Osteoblast (primary cell): ENCODE measurements around the gene MAML2. TPM values are rescaled to one million over a fixed set of nuclear protein-coding genes. Genes with fewer than 3 reads are reported as not detected.

Source experiments
- DNase-seq: peaks from one replicate; pipeline ENCODE4 v3.0.0; 2011; ENCODE audit warnings: low spot score, mixed read lengths; ENCODE audit not compliant: insufficient read length; ENCODE audit errors: missing footprints
- H2AFZ ChIP-seq: 2 replicates; pipeline ENCODE4 v1.6.0; 2011; ENCODE audit warnings: mild to moderate bottlenecking, low read length
- H3K27ac ChIP-seq: 2 replicates; pipeline ENCODE4 v1.5.1; 2011; ENCODE audit warnings: mild to moderate bottlenecking, low read depth, low read length, moderate library complexity
- H3K27me3 ChIP-seq: 2 replicates; pipeline ENCODE4 v1.6.0; 2012; ENCODE audit warnings: mild to moderate bottlenecking, control low read depth, inconsistent platforms, low read length, moderate library complexity; ENCODE audit not compliant: insufficient read depth
- H3K36me3 ChIP-seq: 2 replicates; pipeline ENCODE4 v1.5.1; 2011; ENCODE audit warnings: mild to moderate bottlenecking, low read length, control low read depth, moderate library complexity; ENCODE audit not compliant: insufficient read depth
- H3K4me1 ChIP-seq: 2 replicates; pipeline ENCODE4 v1.5.1; 2011; ENCODE audit warnings: mild to moderate bottlenecking, low read length, control low read depth, moderate library complexity; ENCODE audit not compliant: insufficient read depth
- H3K4me2 ChIP-seq: 2 replicates; pipeline ENCODE4 v1.6.0; 2011; ENCODE audit warnings: mild to moderate bottlenecking, low read length; ENCODE audit not compliant: insufficient read depth
- H3K4me3 ChIP-seq: fragments of 200-600 bp; sonication (generic); 3 replicates; pipeline ENCODE4 v1.5.1; 2012; ENCODE audit warnings: mild to moderate bottlenecking, low read length, inconsistent platforms; ENCODE audit not compliant: insufficient read depth
- H3K79me2 ChIP-seq: 2 replicates; pipeline ENCODE4 v1.6.0; 2012; ENCODE audit warnings: mild to moderate bottlenecking, low read length, control low read depth, inconsistent platforms; ENCODE audit not compliant: insufficient read depth
- H3K9me3 ChIP-seq: 2 replicates; pipeline ENCODE4 v1.5.1; 2011; ENCODE audit warnings: low read depth, low read length, control low read depth
- H4K20me1 ChIP-seq: 2 replicates; pipeline ENCODE4 v1.6.0; 2012; ENCODE audit warnings: mild to moderate bottlenecking, low read length, control low read depth; ENCODE audit not compliant: insufficient read depth
- total RNA-seq: library from RNA; depleted of rRNA; stranded (reverse); fragments of >200 nt; gene quantifications from 2 replicates; pipeline ENCODE4 v1.2.3, GENCODE V29; 2012
- TF ChIP-seq, protein P1 (sequence below): IDR thresholded peaks from 2 replicates; pipeline ENCODE4 v1.5.1; 2011; ENCODE audit warnings: mild to moderate bottlenecking, low read depth, low read length, moderate library complexity; ENCODE audit errors: extremely low read depth

Gene MAML2
- total RNA-seq, 1 donor: 17.4 TPM

DNA sequence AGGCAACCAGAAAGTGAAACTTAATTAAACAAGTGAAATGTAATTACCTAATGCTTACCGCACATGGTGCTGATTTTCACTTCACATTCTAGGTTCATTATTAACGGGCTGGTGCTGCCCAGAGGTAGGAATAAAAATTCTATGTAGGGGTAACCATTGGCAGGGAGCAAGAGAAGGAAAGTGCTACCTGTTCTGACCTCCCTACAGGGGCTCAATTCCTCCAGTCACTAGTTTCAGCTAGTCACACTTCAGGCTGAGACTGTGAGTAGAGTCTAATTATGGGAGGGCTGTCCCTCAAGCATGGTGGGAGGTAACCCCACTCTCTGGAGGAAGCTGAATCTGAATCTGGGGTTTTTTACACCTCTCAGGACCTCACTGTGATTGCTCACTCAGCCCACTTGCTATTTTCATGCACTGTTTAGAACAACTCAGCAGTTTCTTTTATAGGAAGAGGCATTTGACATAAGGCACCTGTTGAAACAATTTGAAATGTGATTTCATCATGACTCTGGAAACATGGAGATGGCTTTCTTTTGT is 75.4 kb downstream of the MAML2 start:
- Histone ChIP-seq H4K20me1 (no peaks in the 10 kb centered on the region), H3K4me3 (no peak overlapping the region), H3K4me1 (peaks cover 34% of the 10 kb centered on the region), H3K27me3 (no peaks in the 10 kb centered on the region), H3K36me3 (peaks cover 3% of the 10 kb centered on the region), H2AFZ (no peak overlapping the region), H3K9me3 (no peaks in the 10 kb centered on the region), H3K79me2 (peaks cover 78% of the 10 kb centered on the region), H3K27ac (no peak overlapping the region), H3K4me2 (no peak overlapping the region)
- DNase-seq: no peak
- TF ChIP-seq, protein P1, sequence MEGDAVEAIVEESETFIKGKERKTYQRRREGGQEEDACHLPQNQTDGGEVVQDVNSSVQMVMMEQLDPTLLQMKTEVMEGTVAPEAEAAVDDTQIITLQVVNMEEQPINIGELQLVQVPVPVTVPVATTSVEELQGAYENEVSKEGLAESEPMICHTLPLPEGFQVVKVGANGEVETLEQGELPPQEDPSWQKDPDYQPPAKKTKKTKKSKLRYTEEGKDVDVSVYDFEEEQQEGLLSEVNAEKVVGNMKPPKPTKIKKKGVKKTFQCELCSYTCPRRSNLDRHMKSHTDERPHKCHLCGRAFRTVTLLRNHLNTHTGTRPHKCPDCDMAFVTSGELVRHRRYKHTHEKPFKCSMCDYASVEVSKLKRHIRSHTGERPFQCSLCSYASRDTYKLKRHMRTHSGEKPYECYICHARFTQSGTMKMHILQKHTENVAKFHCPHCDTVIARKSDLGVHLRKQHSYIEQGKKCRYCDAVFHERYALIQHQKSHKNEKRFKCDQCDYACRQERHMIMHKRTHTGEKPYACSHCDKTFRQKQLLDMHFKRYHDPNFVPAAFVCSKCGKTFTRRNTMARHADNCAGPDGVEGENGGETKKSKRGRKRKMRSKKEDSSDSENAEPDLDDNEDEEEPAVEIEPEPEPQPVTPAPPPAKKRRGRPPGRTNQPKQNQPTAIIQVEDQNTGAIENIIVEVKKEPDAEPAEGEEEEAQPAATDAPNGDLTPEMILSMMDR: no peak

DNA sequence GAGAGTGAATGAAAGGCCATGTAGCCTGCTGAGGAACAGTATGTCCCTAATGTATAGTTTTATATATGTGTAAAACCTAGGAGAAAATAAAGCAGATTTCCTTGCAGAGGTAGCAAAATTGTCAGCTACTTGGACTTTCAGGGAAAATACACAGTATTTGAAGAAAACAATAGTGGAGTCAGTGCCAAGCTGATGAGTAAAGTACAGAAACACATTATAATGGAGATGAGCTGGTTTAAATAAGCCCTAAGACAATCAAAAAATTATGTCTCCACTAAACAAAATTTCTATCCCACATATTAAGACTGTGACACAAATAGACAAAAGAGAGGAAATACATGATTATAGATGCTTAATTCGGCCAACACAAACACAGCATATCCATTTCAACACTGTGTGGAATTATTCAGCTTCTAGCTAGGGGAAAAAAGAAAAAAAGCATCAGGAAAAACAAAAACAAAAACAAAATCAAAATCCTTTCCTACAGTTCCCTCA is 75.9 kb downstream of the MAML2 start:
- TF ChIP-seq, protein P1: no peak
- H2AFZ ChIP-seq: no peak overlapping the region
- no peak overlapping the region for H3K27ac ChIP-seq
- no peaks in the 10 kb centered on the region for H3K9me3 ChIP-seq
- peak overlapping the region; percentile 15 for H3K4me2 ChIP-seq
- H3K27me3 ChIP-seq: no peaks in the 10 kb centered on the region
- H3K36me3 ChIP-seq: peaks cover 3% of the 10 kb centered on the region
- peaks cover 75% of the 10 kb centered on the region for H3K79me2 ChIP-seq
- H3K4me1 ChIP-seq: peaks cover 35% of the 10 kb centered on the region
- DNase-seq: peak; percentile 77
- H4K20me1 ChIP-seq: no peaks in the 10 kb centered on the region
- H3K4me3 ChIP-seq: no peak overlapping the region

DNA sequence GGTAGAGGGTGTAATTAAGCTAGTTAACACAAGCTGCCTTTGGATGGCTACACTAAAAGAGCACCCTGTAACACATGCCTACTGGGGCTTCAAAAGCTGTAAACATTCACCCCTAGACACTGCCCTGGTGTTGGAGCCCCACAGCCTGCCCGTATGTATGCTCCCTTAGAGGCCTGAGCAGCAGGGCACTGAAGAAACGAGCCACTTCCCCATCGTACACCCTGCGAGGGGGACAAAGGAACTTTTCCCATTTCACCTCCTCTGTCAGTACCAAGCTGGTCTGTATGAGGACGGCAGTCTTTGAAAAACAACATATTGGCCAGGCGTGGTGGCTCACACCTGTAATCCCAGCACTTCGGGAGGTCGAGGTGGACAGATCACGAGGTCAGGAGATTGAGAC is 77.0 kb downstream of the MAML2 start:
- Histone ChIP-seq H2AFZ (no peak overlapping the region), H3K4me2 (no peak overlapping the region), H3K27ac (no peak overlapping the region), H3K36me3 (peaks cover 3% of the 10 kb centered on the region), H4K20me1 (no peaks in the 10 kb centered on the region), H3K9me3 (no peaks in the 10 kb centered on the region), H3K79me2 (peaks cover 75% of the 10 kb centered on the region), H3K4me3 (no peak overlapping the region), H3K4me1 (peaks cover 36% of the 10 kb centered on the region), H3K27me3 (no peaks in the 10 kb centered on the region)
- TF ChIP-seq, protein P1: no peak
- DNase-seq: no peak

DNA sequence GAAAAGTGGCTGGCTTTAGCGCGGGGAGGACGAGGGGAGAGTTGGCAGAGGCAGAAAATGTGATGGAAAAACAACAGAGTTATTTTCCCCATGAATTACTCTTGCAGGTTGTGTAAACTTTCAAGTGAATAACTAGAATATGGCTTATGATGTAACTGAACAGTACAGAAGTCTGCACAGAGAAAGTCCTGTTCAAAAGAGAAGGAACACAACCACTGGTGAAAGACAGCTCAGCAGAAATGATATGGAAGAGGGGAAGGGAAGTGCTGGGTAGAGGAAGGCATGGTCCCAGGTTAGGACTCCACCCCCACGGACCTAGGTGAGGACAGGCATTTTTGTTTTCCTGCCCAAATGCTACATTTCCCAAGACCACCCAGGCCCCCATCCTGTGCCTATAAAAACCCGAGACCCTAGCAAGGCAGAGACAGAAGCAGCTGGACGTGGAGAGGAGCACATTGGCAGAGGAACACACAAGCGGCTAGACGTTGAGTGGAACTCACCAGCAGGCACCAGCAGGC is 77.7 kb downstream of the MAML2 start:
- peaks cover 43% of the 10 kb centered on the region for H3K4me1 ChIP-seq
- peaks cover 76% of the 10 kb centered on the region for H3K79me2 ChIP-seq

More for the DNA sequence above, 77.7 kb downstream of the MAML2 start:
- Histone ChIP-seq H3K4me2 (no peak overlapping the region), H3K4me3 (no peak overlapping the region), H3K27me3 (no peaks in the 10 kb centered on the region), H4K20me1 (no peaks in the 10 kb centered on the region), H3K27ac (no peak overlapping the region), H3K36me3 (no peaks in the 10 kb centered on the region), H2AFZ (no peak overlapping the region), H3K9me3 (no peaks in the 10 kb centered on the region)
- TF ChIP-seq, protein P1: no peak
- no peak for DNase-seq
